GM21723 (cell line): ENCODE results near the gene SURF6.
"Not testable (repeated sequence)": the region's sequence is repeated elsewhere in the genome, so short reads cannot be mapped to it uniquely, and the experiment has no call there.

Experiments used
- ATAC-seq: cut with Tn5 transposase; IDR thresholded peaks from one replicate; pipeline ENCODE4 v1.9.1; 2021; ENCODE audit warnings: mild to moderate bottlenecking, moderate library complexity; ENCODE audit not compliant: unreplicated experiment

The SURF6 gene

DNA sequence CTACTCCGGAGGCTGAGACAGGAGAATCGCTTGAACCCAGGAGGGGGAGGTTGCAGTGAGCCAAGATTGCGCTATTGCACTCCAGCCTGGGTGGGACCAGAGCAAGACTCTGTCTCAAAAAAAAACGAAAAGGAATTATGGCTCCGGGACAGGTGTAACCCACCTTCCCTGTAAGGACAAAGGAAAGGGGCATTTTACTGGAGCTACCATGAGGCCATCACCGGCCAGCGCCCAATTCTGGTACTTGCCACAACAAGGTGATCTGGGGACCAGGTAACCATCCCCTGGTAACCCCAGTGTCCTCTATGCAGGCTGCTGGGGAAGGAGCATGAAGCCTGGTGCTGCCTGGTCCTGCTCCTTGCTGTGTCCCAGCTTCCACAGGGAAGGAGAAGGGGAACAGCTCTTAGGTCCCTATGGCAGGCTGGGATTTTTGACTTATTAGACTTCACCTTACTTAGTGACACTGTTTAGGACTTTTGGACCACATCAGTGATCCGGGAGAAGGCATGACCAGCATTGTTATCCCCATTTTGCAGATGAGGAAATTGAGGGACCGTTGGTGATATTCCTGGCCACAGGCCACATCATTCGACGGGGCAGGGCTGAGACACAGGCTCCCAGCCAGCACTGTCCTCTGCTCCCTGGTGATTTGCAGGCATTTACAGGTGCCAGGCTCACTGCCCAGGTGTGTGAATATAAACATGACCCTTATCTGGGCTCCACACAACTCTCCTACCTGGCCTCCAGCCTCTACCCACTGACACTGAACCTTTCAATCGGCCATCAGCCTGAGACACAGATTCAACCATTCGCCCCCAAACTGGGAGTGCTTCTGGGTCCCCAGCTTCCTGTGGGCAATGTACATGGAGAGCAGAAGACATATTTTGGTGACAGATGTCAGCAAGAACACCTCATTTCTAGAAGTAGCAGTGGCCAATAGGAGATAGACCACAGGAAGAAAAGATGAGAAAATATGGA lies 34.4 kb downstream of the SURF6 start:
- no peak for ATAC-seq

GRCh38 chr9:133299996-133300395 lies 36.0 kb downstream of the SURF6 start:
- not testable (repeated sequence) for ATAC-seq

- no peak for ATAC-seq
Observed at GRCh38 chr9:133294257-133294656, 41.7 kb downstream of the SURF6 start.

DNA sequence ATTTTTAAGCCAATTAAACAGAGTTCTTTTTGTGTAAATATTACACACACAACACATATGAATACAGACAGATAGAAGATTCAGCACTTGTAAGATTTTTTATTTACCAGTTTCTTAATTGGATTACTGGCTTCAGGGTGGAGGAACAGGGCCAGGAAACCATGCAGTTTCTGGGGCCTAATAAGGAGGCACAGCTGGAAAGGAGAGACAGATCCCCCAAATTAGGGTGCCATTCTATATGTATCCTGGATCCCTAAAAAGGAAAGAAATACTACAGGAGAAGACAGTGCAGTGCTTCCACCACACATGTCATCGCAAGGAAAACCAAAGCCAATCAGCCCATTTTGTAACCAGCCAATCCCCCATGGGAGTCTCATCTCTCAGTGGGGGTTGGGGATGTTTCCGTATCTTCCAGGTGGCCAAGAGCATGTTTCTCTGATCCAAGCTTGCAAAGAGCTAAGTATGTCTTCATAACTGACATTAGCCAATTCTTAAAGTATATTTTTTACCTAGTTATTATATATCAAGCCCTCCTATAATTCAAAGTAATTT lies 45.2 kb downstream of the SURF6 start:
- ATAC-seq = no peak

- no peak for ATAC-seq
Observed at GRCh38 chr9:133286523-133286922, 49.5 kb downstream of the SURF6 start.

DNA sequence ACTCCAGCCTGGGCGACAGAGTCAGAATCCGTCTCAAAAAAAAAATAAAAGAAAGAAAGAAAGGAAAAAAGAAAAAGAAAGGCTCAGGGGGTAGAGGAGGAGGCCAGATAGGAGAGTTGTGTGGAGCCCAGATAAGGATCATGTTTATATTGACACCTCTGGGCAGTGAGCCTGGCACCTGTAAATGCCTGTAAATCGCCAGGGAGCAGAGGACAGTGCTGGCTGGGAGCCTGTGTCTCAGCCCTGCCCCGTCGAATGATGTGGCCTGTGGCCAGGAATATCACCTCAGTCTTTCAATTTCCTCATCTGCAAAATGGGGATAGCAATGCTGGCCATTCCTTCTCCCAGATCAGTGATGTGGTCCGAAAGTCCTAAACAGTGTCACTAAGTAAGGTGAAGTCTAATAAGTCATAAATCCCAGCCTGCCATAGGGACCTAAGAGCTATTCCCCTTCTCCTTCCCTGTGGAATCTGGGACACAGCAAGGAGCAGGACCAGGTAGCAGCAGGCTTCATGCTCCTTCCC lies 50.7 kb downstream of the SURF6 start:
- no peak for ATAC-seq

GRCh38 chr9:133284362-133284761 lies 51.6 kb downstream of the SURF6 start:
- no peak for ATAC-seq

- ATAC-seq = not testable (repeated sequence)
Observed at GRCh38 chr9:133283255-133284032, 52.5 kb downstream of the SURF6 start.

- ATAC-seq = no peak
Observed at GRCh38 chr9:133282464-133283238, 53.3 kb downstream of the SURF6 start.

DNA sequence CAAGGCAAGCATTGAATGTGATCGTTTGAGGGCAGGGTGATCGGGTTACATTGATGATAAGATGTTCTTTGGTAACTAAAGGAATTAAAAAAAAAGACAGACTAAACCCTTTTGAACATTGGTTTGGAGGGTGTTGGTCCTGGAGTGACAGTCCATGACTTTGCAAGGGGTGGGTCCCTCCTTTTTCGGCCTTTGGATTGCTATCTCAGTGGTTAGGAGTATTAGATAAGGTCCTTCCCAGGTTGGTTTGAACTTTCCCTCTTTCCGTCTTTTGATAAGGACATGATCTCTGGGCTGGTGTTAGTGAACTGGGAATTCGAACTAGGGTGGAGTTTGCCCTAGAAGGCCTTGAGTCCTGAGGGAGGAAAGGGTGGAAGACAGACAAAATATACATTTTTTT lies 55.6 kb downstream of the SURF6 start:
- ATAC-seq = no peak
